Astrocyte of the cerebellum (primary cell): ENCODE data around the gene TYMS.

ENCODE experiments used
- DNase-seq: peaks from one replicate; pipeline ENCODE4 v3.0.0-alpha.2; 2011; ENCODE audit warnings: low read depth
- H3K4me3 ChIP-seq: 2 replicates; pipeline ENCODE4 v1.5.1; 2011; ENCODE audit warnings: mild to moderate bottlenecking, low read depth, low read length, moderate library complexity
- in situ Hi-C: cut with HindIII; loops from 2 replicates; pipeline ENCODE4 v1.10.0; 2017; ENCODE audit warnings: low sequenced_read_pairs
- TF ChIP-seq, protein P1 (sequence below): IDR thresholded peaks from 2 replicates; pipeline ENCODE4 v1.5.1; 2012; ENCODE audit warnings: low read length, low read depth, moderate library complexity, mild to moderate bottlenecking; ENCODE audit errors: missing control alignments

TYMS gene

GRCh38 chr18:711310-711656 is 53.8 kb downstream of the TYMS start:
- peak overlapping the region; percentile 68 for H3K4me3 ChIP-seq
- in situ Hi-C loops, result no loop called here
- DNase-seq, result no peak
- TF ChIP-seq, protein P1, sequence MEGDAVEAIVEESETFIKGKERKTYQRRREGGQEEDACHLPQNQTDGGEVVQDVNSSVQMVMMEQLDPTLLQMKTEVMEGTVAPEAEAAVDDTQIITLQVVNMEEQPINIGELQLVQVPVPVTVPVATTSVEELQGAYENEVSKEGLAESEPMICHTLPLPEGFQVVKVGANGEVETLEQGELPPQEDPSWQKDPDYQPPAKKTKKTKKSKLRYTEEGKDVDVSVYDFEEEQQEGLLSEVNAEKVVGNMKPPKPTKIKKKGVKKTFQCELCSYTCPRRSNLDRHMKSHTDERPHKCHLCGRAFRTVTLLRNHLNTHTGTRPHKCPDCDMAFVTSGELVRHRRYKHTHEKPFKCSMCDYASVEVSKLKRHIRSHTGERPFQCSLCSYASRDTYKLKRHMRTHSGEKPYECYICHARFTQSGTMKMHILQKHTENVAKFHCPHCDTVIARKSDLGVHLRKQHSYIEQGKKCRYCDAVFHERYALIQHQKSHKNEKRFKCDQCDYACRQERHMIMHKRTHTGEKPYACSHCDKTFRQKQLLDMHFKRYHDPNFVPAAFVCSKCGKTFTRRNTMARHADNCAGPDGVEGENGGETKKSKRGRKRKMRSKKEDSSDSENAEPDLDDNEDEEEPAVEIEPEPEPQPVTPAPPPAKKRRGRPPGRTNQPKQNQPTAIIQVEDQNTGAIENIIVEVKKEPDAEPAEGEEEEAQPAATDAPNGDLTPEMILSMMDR, result no peak

DNA sequence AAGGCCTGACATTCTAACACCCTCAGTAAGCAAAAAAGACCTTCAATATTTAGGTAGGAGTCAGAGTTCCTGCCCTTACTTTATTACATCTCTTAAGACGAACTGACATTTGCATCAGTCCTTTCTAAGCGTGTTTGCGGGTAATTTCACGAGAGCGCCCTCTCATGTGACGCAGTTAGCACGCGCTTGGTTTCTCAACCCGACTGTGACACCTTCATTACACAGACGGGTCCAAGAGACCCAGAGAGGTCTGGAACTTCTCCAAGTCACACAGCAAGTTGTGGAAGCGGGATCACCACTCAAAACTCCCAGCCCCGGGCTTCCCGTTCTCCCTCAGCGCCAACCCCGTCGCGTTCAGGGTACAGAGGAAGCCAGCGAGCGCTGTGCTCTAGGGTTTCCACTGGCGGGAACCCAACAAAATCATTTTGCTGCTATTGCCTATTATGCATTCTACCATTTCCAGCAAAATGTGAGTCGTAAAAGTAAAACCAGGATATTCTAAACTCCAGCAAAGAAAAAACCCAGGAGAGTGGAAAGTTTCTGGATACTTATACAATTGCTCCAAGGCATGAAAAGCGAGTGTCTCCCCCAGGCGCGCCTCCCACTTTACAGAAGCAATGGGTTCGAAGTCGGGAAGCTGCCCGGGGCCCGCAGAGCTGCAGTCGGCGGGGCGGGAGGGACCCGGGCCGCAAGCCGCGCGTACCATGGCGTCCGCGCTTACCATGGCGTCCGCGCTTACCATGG is 54.4 kb downstream of the TYMS start:
- TF ChIP-seq, protein P1, result no peak
- in situ Hi-C loops, result no loop called here
- peak; percentile 69 for DNase-seq
- peak overlapping the region; percentile 68 for H3K4me3 ChIP-seq

- peak within 1 kb of the TSS; percentile 68 for H3K4me3 ChIP-seq
- TF ChIP-seq, protein P1, result peak; percentile 58
- DNase-seq, result peak; percentile 16
- in situ Hi-C loops, result no loop called here
Observed at GRCh38 chr18:712401-713134, 55.1 kb downstream of the TYMS start, which contains the start of gene ENOSF1. ENOSF1 (minus strand) TSS chr18:712630; CDS start chr18:712587, 43 bp downstream.

DNA sequence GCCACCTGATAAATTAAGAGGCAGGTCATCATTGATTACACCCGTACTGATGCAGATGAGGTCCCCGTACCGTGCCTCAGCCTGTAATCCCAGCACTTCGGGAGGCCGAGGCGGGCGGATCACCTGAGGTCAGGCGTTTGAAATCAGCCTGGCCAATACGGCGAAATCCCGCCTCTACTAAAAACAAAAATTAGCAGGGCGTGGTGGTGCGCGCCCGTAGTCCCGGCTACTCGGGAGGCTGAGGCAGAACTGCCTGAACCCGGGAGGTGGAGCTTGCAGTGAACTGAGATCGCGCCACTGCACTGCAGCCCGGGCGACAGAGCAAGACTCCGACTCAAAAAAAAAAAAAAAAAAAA is 55.7 kb downstream of the TYMS start:
- in situ Hi-C loops, result no loop called here
- TF ChIP-seq, protein P1, result no peak
- H3K4me3 ChIP-seq, result peak overlapping the region; percentile 68
- no peak for DNase-seq

GRCh38 chr18:715626-716025 is 58.2 kb downstream of the TYMS start:
- DNase-seq, result peak; percentile 60
- no peak overlapping the region for H3K4me3 ChIP-seq
- in situ Hi-C loops, result no loop called here
- TF ChIP-seq, protein P1, result no peak

GRCh38 chr18:717003-717402 is 59.5 kb downstream of the TYMS start:
- no peak overlapping the region for H3K4me3 ChIP-seq
- in situ Hi-C loops, result no loop called here
- TF ChIP-seq, protein P1, result no peak
- DNase-seq, result no peak
